ENCODE measurements around the gene FAH.

DNA sequence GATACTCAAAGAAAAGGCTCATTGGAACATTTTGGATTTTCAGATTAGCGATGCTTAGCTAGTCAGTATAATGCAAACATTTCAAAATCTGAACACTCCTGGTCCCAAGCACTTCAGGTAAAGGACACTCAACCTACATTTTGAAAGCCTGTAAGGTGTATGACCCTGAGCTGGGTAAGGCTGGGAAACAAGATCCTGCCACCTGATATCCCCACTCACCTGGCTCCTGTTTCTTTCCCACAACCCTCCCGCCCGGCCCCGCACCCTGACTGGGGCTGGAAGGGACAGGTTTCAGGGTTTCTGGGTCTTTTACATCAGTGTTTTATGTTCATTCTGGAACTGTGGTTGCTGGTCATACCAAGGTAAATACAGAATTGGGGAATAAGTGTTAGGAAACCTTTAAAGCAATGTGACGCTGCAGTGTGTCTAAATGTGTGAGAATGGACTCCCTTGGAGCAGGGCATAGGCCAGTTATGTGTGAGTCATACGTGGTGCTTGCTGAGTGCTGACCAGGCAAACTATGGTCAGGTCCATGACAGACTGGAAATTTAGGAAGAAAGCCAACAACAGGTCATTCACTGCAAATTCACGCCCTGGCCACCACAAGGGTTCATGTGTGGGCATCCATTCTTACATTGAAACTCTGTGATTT, 76.3 kb downstream of the FAH start:
- TF ChIP-seq CTCF (conservative IDR thresholded peaks at IDR 0.05) (no peak), ZFX (IDR thresholded peaks at IDR 0.05) (no peak)

All from C4-2B (cell line).